Stimulated activated CD4-positive, alpha-beta T cell treated with anti-CD3 and anti-CD28 coated beads, Interleukin-1b, Interleukin-23, amount 100 ng/mL, for 1 hour (primary cell): ENCODE data around the gene PXMP4.
A peak's percentile ranks its signal among the peaks of the same experiment; 100 is the strongest.
"Not testable (repeated sequence)": the region's sequence is repeated elsewhere in the genome, so short reads cannot be mapped to it uniquely, and the experiment has no call there.

ENCODE experiments used
- DNase-seq, 2 donors: peaks; one replicate each; pipeline ENCODE4 v3.0.0-alpha.2; 2020; ENCODE audit warnings: low read depth in 2 of 2

Gene PXMP4

DNA sequence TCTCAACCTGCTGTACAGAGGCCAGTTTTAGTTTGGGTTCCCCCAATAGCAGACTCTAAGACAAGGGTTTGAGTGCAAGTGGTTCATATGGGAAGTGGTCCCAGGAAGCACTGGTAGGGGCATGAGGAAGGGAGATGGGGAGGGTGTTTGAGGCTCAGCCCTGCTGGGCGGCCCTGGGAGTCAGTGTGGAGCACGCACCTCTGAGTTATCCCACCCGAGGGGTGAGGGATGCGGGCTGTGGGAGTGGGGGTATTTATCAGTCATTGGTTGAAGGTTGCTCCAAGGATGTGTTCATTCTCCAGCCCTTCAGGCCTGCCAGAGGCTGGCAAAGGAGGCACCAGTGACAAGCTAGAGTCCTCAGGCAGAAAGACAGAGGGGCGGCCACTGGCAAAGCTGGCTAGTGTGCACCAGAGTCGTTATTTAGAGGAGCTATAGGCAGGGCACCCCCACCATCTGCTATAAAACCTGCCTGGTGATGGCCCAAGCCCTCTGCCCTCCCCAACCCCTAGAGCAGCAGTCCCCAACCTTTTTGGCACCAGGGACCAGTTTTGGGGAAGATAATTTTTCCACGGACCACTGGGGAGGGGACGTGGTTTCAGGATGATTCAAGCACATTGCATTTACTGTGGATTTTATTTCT, 16.5 kb downstream of the PXMP4 start:
- no peak for DNase-seq

DNA sequence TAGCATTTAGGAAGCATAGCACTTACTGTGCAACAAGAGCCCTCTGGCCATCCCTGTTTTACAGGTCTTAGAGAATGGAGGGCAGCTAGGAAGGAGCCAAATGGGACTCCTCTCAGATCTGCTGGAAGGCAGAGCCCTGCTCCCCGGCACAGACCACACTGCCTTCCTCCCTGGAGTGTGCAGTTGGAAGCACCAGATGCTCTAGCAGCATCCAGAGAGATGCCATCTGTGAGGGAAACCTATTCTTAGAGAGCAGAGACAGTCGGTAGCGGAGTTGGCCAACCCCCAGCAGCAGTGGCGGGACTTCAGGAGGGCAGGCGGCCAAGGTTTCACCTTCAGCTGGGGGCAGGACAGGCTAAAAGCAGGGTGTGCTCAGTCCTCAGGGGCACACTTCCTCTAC, 17.2 kb downstream of the PXMP4 start:
- no peak for DNase-seq

DNA sequence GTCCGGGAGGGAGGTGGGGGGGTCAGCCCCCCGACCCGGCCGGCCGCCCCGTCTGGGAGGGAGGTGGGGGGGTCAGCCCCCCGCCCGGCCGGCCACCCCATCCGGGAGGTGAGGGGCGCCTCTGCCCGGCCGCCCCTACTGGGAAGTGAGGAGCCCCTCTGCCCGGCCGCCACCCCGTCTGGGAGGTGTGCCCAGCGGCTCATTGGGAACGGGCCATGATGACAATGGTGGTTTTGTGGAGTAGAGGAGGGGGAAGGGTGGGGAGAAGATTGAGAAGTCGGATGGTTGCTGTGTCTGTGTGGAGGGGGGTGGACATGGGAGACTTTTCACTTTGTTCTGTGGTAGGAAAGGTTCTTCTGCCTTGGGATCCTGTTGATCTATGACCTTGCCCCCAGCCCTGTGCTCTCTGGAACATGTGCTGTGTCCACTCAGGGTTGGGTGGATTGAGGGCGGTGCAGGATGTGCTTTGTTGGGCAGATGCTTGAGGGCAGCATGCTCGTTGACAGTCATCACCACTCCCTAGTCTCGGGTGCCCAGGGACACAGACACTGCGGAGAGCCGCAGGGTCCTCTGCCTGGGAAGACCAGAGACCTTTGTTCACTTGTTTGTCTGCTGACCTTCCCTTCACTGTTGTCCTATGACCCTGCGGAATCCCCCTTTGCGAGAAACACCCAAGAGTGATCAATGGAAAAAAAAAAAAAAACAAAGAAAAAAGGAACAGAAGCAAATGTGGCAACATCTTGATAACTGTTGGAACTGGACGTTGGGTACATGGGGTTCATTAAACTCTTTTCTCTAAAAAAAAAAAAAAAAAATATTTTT, 18.3 kb downstream of the PXMP4 start:
- no peak for DNase-seq

DNA sequence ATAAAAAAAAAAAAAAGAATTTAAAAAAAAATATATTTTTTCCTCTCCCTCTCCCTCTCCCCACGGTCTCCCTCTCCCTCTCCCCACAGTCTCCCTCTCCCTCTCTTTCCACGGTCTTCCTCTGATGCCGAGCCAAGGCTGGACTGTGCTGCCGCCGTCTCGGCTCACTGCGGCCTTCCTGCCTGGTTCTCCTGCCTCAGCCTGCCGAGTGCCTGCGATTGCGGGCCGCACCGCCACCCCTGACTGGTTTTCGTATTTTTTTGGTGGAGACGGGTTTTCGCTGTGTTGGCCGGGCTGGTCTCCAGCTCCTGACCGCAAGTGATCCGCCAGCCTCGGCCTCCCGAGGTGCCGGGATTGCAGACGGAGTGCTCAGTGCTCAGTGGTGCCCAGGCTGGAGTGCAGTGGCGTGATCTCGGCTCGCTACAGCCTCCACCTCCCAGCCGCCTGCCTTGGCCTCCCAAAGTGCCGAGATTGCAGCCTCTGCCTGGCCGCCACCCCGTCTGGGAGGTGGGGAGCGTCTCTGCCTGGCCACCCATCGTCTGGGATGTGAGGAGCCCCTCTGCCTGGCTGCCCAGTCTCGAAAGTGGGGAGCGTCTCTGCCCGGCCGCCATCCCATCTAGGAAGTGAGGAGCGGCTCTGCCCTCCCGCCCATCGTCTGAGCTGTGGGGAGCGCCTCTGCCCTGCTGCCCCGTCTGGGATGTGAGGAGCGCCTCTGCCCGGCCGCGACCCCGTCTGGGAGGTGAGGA, 19.2 kb downstream of the PXMP4 start:
- DNase-seq: not testable (repeated sequence)

DNA sequence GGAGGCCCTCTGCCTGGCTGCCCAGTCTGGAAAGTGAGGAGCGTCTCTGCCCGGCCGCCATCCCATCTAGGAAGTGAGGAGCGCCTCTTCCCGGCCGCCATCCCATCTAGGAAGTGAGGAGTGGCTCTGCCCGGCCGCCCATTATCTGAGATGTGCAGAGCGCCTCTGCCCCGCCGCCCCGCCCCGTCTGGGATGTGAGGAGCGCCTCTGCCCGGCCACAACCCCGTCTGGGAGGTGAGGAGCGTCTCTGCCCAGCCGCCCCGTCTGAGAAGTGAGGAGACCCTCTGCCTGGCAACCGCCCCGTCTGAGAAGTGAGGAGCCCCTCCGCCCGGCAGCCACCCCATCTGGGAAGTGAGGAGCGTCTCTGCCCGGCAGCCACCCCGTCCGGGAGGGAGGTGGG, 21.1 kb downstream of the PXMP4 start:
- DNase-seq: not testable (repeated sequence)

DNA sequence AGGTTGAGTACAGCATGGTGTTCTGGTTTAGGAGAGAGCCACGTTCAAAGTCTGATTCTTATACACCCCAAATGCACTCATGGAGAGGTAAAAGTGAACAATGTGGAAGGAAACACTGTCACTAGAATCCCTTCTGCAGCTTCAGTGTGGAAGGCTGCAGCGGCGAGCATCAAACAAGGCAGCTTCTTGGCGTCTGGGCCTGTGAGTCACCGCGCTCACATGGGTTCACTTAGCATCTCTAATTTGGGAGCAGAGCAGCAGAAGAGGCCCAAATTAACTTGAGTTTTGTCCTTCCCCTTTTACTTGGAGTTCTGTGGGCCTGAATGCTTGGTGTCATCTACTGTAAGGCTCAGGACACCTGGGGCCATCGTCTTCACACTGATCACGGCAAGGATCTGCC, 23.0 kb downstream of the PXMP4 start:
- DNase-seq: no peak

DNA sequence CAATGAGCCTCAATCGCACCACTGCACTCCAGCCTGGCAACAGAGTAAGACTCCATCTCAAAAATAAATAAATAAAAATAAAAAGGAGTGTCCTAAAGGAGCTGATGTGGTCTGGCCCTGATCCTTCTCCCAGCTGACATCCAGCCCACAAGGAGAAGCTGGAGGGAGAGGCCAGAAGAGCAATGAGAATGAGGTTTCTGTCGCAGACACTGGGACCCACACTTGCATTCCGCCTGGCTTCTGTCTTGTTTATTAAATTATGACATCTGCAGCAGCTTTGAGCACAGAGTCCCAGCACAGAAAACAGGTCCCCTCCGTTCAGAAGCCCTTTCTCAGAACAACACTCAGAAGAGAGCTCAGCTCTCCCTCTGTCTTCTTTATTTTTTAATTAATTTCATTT, 23.7 kb downstream of the PXMP4 start:
- DNase-seq: no peak

DNA sequence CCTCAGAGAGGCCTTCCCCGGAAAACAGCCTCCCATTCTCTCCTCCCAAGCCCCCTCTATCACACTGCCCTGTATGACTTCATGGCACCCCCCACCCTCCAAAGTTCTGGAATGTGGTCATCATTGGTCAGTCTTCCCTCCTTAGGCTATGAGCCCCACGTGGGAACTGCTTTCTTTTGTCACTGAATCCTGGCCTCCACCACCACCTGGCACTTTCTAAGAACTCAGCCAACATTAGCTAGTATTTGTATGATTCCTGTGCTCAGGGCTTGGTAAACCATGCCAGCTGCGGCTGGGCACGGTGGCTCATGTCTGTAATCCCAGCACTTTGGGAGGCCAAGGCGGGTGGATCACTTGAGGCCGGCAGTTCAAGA, 25.5 kb downstream of the PXMP4 start:
- no peak for DNase-seq

DNA sequence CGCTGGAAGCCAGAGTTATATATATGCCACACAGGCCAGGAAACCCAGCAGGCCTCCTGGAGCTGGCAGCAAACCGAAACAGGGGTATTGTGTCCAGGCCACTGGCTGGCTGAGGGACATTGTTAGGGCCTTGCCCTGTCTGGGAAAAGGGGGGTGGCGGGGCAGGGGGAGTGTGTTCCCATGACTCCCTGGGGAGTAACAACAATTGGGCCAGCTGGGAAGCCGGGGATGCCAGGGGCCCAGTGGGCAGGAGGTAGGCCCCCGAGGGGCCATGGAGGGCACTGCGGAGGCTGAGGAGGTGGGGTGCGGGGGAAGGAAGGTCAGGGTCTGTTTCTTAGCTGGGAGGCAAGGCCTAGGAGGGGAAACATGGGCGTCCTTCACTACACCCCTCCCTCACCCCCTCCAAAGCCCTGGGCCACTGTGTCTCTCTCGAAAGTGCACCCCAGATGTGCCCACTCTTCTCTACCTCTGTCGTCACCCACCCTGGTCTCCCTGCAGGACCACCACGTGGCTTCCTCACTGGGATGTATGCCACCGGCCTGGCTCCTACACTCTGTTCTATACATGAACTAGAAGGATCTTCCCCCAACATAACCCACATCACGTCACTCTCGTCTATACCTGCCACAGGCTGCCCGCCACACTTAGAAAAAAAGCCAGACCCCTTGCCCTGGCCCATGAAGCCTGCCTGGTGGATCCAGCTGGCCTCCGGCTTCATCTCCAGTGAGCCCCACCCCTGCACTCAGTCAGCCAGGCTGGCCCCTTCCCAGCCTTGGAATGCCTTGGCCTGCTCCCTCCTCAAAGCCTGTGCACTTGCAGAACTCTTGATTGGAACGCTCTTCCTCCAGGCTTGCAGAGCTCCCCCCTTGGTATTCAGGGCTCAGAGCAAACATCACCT, 26.1 kb downstream of the PXMP4 start:
- DNase-seq: no peak

DNA sequence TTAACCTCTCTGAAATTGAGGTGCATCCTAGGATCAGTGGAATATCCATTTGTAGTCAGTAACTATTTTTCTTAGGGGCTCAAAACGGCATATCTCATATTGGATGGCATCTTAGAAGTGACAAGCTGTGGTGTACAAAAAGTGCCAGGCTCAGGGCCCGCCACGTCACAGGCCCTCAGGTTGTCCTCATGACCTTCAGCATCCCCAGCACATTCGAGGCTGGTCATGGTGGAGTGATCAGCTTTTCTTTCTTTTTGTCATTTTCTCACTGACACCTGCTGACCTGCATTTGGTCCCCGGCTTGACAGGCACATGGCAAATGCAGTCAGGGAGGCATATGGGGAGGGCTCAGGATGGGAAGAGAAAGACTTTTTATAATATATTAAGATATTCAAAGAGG, 26.8 kb downstream of the PXMP4 start:
- DNase-seq: no peak

DNA sequence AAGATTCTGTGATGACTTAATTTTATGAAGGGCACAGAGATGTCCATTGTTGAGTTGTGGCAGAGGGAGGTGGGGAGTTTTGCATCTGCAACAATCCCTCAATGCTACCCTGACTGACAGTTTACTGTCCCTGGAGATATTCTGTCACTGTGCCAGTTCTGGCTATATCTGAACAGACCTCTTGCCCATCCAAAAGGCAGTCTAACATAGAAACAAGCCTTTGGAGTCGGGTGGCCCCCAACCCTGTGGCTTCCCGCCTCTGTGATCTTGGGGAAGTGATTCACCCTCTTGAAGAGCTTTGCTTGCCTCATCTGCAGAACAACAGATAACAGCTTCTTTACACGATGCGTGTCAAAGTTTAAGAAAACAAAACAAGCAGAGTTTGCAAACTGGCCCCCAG, 30.1 kb downstream of the PXMP4 start:
- no peak for DNase-seq

DNA sequence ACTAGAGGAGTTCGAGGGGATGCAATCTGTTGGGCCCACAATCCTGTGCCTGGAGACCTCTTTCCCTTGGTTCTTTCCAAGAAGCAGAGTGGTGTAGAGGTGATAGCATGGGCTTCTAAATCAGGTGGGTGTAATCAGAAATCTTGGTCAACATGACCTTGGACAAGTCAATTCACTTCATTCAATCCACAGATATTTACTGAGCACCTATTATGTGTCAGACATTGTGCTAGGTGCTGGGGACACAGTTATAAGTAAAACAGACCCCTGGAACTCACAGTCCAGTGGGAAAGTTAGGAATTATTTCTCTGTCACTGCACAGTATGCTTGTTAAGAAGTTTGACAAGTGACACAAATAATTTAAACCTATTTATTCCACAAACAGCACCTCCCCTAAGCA, 30.6 kb downstream of the PXMP4 start:
- DNase-seq: no peak

DNA sequence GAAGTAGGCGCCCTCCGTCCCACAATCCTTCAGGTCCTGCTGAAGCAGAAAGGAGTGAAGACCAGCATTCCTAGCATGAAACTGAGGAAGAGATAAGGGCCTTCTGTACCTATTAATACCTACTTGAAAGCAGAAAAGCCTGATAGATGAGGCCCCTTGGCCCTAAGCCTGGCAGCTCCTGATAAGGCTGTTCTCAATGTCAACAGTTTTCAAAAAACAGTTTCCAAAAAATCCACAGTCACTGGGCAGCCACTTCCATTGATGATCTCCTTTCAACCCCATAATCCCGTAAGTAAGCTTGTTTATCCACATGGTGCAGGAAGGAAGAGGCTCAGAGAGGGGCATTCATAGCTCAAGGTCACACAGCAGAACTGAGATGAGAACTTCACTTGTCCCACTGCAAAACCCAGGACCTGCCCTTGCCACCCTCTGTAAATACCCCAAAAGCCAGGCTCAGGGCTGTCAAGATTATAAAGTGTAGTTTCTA, 31.1 kb downstream of the PXMP4 start:
- DNase-seq: no peak

DNA sequence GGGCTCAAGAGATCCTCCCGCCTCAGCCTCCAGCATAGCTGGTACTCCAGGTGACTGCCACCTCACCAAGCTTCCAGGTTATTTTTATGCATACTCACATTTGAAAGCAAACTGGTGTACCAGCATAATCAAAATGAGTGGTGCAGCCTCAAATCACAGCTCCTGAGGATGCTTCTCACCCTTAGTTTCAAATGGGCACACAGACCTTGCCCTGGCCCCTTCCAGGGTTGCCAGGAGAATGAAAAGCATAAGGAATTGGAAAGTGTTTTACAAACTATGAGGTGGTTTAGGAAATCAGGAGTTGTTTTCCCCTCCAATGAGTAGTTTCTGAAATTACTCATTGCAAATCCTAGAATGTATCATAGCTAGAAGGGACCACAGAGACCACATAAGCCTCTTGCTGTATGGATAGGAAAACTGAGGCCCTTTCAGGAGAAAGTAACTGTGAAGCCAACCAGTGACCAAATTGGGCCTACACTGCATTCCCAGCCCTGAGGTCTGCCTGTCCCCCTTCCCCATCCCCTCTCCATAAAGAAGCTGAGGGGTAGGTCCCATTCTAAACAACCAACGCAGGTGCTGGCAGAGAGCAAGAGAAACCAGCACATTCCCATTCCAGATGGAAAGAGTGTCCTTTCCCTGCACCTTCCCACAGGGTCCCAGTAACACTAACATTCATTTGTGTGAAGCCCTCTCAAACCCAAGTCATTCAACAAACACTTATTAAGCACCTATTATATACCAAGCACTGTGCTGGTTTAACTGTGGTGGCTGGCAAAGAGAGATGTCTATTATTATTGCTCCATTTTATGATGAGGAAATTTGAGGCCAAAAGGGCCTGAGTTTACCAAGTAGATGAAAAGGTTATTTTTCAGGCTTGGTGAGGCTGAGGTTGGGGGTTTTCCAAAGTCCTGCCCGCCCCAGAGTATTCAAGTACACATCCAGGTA, 31.8 kb downstream of the PXMP4 start:
- no peak for DNase-seq

DNA sequence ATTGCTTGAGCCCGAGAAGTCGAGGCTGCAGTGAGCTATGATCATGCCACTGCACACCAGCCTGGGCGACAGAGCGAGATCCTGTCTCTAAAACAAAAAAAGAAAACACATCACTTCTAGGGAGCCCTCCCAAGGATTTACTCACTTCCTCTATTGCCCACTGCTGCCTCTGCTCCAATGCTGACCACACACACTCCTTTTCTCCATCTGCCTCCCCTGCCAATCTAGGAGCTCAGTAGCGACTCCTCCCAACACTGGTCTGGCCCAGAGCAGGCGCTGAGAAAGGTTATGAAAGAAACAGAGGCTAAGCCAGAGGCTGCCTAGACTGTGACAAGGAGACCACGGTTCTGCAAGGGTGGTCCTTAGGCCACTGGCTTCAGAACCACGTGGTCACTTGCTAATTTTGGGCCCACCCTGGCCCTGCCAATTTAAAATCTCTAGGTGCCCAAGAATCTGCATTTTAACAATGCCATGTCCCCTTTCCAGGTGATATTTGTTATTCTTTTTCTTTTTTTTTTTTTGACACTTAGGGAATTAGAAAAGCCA, 32.7 kb downstream of the PXMP4 start:
- DNase-seq: no peak

DNA sequence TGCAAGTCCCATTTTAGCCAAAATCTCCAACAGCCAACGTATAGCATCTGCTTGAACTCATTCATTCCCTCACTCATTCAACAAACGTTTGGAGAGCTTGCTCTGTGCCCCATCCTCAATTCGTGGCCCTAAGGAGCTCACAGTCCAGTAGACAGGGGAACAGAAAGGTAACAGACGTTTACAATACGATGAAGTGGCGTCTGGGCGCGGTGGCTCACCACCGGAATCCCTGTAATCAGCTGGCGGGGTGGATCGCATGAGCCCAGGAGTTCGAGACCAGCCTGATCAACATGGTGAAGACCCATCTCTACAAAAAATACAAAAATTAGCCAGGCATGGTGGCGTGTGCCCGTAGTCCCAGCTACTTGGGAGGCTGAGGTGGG, 33.1 kb downstream of the PXMP4 start:
- no peak for DNase-seq

DNA sequence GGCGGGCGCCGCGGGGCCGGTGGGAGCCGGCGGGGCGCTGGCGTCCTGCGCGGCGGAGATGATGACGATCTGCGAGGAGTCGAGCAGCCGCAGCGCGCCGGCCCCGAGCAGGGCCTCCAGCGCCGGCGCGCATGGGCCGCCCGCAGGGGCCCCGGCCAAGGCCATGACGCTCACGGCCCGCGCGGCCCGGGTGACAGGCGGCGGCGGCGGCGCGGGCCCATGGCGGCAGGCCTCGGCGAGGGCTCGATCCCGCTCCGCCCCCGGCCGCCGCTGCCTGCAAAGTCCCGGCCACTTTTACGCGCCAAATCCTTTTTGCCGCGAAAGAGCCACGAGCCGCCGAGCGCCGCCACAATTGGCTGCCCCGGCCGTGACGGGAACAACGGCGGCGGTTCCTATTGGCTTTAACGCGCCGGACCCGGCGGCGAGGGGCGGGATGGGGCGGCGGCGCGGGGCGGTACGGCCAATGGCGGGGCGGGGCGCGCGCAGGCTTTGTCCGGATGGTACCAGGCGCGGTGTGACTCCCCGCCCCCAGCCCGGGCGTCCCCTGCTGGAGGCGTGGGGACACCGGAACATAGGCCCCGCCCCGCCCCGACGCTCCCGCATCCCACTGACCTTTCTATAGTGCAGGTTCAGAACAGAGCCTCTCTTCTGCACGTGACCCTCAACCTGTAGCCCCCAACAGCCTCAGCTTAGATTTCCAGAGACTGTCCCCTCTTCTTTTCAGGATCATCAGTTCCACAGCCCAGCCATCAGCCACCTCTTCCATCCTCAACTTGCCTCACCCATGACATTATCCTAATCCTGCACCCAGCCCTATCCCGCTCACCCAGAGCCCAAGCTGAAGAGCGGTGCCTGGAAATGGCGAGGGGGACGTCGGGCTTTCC, 33.8 kb downstream of the PXMP4 start, which contains the start of gene E2F1:
E2F1 (minus strand) TSS at position 286 of the 884 bp plus-strand sequence; CDS start at position 165, 121 bp downstream.
- DNase-seq: peak; percentile 78 to 91

DNA sequence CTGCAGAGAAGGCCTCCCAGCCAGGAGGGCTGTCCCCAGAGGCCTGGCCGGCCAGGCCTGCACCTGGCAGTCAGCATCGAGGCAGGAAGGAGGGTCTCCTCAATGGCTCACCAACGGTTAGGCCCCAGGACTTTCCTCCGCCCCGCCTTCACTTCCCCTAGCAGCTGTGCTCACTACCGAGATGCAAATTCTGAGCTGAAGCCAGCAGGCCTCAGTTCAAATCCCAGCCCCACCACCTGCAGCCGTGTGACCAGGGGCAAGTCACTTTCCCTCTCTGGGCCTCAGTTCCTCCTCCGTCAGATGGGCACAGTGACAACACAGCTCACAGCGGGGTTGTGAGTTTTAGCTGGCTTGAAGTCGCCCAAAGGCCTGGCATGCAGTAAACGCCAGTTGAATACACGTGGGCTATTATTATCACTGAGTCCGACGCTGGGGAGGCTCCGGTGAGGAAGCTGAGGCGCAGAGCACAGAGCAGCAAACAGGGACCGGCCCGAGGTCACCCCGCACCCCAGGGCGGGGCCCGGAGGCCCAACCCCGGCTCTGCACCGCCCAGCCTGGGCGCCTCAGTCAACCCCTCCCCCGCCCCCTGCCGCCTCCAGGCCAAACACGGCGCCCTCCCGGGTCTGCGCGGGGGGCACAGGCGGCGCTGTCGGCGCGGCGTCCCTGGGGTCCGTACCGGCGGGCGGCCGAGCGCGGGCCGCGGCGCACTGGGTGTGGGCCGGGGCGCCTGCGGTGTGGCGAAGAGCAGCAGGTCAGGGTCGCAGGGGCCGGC, 34.6 kb downstream of the PXMP4 start:
- DNase-seq: no peak
